A549 treated with RU486 at 1 μM for 4 hours (cell line): ENCODE measurements around the gene OR2M4. TPM values are rescaled to one million over a fixed set of nuclear protein-coding genes. Genes with fewer than 3 reads are reported as not detected.

Experiments
- total RNA-seq: library from RNA; stranded (reverse); fragments of 200-300 nt; extraction: Qiagen RNA extraction; gene quantifications from 5 replicates; pipeline ENCODE4 v1.2.3, GENCODE V29; 2022; ENCODE audit warnings: low read depth

The OR2M4 gene, protein sequence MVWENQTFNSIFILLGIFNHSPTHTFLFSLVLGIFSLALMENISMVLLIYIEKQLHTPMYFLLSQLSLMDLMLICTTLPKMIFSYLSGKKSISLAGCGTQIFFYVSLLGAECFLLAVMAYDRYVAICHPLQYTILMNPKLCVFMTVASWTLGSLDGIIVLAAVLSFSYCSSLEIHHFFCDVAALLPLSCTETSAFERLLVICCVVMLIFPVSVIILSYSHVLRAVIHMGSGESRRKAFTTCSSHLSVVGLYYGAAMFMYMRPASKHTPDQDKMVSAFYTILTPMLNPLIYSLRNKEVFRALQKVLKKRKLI
- not detected in 5 replicates for total RNA-seq

DNA sequence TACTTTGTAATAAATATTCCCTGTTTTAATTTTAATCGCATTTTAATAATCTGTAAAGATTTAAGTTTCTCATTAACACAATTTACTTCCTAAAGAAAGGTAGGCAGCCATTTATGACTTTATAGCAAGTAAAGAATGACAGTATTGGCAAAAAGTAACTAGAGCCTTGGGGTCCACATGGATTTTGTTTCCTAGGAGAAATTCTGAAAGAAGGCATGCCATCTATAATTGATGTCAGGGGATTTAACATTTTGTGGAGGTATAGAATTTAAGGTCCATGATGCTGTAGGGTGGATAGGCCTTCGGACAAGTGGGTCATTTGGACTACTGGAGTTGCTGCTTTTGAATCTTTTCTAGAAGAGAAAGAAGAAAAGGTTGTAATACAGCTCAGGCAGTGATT is at the start of gene OR2M4:
Gene OR2M4, plus strand, starts transcription at position 301 of the 400 bp plus-strand sequence. CDS start 7,512 bp downstream, outside the sequence.

GRCh38 chr1:248196965-248197364 is 34.3 kb upstream of the OR2M4 start, which contains the start of gene OR2M3:
Gene OR2M3 (plus strand): TSS chr1:248197265. CDS start chr1:248203068, 5,803 bp downstream.

DNA sequence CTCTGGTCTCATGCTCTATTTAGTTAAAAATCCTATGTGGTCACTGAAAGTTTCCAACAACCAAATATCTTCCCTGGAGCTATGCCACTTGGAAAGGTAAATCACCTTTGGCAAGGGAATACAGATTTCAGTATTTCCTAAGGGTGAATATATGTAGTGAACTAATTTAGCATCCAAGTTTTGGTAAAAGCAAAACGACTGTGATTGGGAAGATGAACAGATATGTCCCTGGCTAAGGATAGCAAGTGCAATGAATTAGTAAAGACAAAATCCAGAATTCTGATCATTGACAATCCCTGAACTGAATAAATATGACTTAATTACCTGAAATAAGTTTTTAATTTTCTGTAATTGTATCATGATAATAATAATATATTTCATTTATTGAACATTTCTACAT is 46.7 kb downstream of the OR2M4 start, which contains the start of gene OR2T33:
Gene OR2T33, minus strand, starts transcription at position 101 of the 400 bp plus-strand sequence. CDS start 4,162 bp downstream, outside the sequence.

Other genes with a start within 250 kb of the OR2M4 start
- not detected in 5 replicates for gene OR2L5, start 217.8 kb upstream of the OR2M4 start, total RNA-seq
- gene OR2L2, start 201.3 kb upstream of the OR2M4 start, total RNA-seq, result 0.02 to 0.06 TPM in 2 of 5 replicates, not detected in the others
- gene OR2L3, start 184.6 kb upstream of the OR2M4 start, total RNA-seq, result not detected in 5 replicates
- gene OR2L13, start 136.2 kb upstream of the OR2M4 start, total RNA-seq, result not detected in 5 replicates
- gene OR2M5, start 86.3 kb upstream of the OR2M4 start, total RNA-seq, result not detected in 5 replicates
- gene OR2M2, start 56.6 kb upstream of the OR2M4 start, total RNA-seq, result not detected in 5 replicates
- gene OR2M3, start 34.2 kb upstream of the OR2M4 start, total RNA-seq, result not detected in 5 replicates
- gene OR2T33, start 46.6 kb downstream of the OR2M4 start, total RNA-seq, result not detected in 5 replicates
- gene OR2T12, start 72.0 kb downstream of the OR2M4 start, total RNA-seq, result not detected in 5 replicates
- gene OR2M7, start 93.2 kb downstream of the OR2M4 start, total RNA-seq, result not detected in 5 replicates
- not detected in 5 replicates for gene OR14C36, start 117.4 kb downstream of the OR2M4 start, total RNA-seq
- gene OR2T4, start 130.2 kb downstream of the OR2M4 start, total RNA-seq, result not detected in 5 replicates
- not detected in 5 replicates for gene OR2T6, start 144.3 kb downstream of the OR2M4 start, total RNA-seq
- not detected in 5 replicates for gene OR2T1, start 171.6 kb downstream of the OR2M4 start, total RNA-seq
- not detected in 5 replicates for gene OR2T2, start 214.2 kb downstream of the OR2M4 start, total RNA-seq
- gene OR2T3, start 241.9 kb downstream of the OR2M4 start, total RNA-seq, result not detected in 5 replicates